ENCODE results near the gene AGO1. TPM values are rescaled to one million over a fixed set of nuclear protein-coding genes. Genes with fewer than 3 reads are reported as not detected.
"Not testable (repeated sequence)": the region's sequence is repeated elsewhere in the genome, so short reads cannot be mapped to it uniquely, and the experiment has no call there.

AGO1 gene
- polyA plus RNA-seq, 1 donor from 2014 or later = 13.0 TPM

DNA sequence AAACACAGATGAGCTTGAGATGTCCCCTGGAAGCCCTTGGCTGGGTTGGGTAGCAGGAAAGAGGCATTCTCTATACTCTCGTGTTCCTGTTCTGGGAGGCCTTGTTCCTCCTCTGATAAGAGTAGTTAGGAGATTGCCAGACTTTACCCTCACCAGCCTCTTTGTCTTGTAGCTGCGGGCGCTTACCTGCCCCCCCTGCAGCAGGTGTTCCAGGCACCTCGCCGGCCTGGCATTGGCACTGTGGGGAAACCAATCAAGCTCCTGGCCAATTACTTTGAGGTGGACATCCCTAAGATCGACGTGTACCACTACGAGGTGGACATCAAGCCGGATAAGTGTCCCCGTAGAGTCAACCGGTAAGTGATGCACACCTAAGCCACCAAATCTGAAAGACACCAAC lies 5.2 kb downstream of the AGO1 start:
- H3K9me3 ChIP-seq (ENCODE audit: low read length) = no peaks in the 10 kb centered on the region
- no peaks in the 10 kb centered on the region for H3K36me3 ChIP-seq (ENCODE audit: insufficient read depth, low read length)
- H4K20me1 ChIP-seq (ENCODE audit: insufficient read depth) = no peaks in the 10 kb centered on the region
- no peaks in the 10 kb centered on the region for H3K27me3 ChIP-seq (ENCODE audit: insufficient read depth, low read depth, low read length)
- H3K27ac ChIP-seq (ENCODE audit: low read length) = no peak overlapping the region
- no peak overlapping the region for H3K4me3 ChIP-seq (ENCODE audit: low read length)
- H3F3A ChIP-seq (ENCODE audit: insufficient read depth, low read length, poor library complexity, severe bottlenecking) = no peaks in the 10 kb centered on the region
- H3K9ac ChIP-seq (ENCODE audit: low read length) = no peak overlapping the region
- TF ChIP-seq RAD21 (conservative IDR thresholded peaks at IDR 0.05) (no peak), SMC3 (conservative IDR thresholded peaks at IDR 0.05; ENCODE audit: poor library complexity) (no peak), EP300 (conservative IDR thresholded peaks at IDR 0.05; ENCODE audit: poor library complexity, severe bottlenecking) (no peak), POLR2AphosphoS5 (IDR thresholded peaks at IDR 0.05) (no peak), TAF1 (IDR thresholded peaks at IDR 0.05; ENCODE audit: low read depth) (no peak), MXI1 (conservative IDR thresholded peaks at IDR 0.05; ENCODE audit: poor library complexity, severe bottlenecking) (no peak), EZH2 (IDR thresholded peaks at IDR 0.05; ENCODE audit: borderline replicate concordance, insufficient read depth, low read length, poor library complexity, severe bottlenecking) (no peak)
- TF ChIP-seq, protein P1, sequence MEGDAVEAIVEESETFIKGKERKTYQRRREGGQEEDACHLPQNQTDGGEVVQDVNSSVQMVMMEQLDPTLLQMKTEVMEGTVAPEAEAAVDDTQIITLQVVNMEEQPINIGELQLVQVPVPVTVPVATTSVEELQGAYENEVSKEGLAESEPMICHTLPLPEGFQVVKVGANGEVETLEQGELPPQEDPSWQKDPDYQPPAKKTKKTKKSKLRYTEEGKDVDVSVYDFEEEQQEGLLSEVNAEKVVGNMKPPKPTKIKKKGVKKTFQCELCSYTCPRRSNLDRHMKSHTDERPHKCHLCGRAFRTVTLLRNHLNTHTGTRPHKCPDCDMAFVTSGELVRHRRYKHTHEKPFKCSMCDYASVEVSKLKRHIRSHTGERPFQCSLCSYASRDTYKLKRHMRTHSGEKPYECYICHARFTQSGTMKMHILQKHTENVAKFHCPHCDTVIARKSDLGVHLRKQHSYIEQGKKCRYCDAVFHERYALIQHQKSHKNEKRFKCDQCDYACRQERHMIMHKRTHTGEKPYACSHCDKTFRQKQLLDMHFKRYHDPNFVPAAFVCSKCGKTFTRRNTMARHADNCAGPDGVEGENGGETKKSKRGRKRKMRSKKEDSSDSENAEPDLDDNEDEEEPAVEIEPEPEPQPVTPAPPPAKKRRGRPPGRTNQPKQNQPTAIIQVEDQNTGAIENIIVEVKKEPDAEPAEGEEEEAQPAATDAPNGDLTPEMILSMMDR (IDR thresholded peaks at IDR 0.05; ENCODE audit: poor library complexity, severe bottlenecking) = no peak
- TF ChIP-seq, protein P2, sequence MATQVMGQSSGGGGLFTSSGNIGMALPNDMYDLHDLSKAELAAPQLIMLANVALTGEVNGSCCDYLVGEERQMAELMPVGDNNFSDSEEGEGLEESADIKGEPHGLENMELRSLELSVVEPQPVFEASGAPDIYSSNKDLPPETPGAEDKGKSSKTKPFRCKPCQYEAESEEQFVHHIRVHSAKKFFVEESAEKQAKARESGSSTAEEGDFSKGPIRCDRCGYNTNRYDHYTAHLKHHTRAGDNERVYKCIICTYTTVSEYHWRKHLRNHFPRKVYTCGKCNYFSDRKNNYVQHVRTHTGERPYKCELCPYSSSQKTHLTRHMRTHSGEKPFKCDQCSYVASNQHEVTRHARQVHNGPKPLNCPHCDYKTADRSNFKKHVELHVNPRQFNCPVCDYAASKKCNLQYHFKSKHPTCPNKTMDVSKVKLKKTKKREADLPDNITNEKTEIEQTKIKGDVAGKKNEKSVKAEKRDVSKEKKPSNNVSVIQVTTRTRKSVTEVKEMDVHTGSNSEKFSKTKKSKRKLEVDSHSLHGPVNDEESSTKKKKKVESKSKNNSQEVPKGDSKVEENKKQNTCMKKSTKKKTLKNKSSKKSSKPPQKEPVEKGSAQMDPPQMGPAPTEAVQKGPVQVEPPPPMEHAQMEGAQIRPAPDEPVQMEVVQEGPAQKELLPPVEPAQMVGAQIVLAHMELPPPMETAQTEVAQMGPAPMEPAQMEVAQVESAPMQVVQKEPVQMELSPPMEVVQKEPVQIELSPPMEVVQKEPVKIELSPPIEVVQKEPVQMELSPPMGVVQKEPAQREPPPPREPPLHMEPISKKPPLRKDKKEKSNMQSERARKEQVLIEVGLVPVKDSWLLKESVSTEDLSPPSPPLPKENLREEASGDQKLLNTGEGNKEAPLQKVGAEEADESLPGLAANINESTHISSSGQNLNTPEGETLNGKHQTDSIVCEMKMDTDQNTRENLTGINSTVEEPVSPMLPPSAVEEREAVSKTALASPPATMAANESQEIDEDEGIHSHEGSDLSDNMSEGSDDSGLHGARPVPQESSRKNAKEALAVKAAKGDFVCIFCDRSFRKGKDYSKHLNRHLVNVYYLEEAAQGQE (IDR thresholded peaks at IDR 0.05; ENCODE audit: borderline replicate concordance) = no peak
- no peak overlapping the region for H2AFZ ChIP-seq (ENCODE audit: low read depth, low read length)
- H3K9me2 ChIP-seq (ENCODE audit: insufficient read depth, low read length) = no peaks in the 10 kb centered on the region
- no peak overlapping the region for H3K4me2 ChIP-seq (ENCODE audit: low read length)
- peaks cover 48% of the 10 kb centered on the region for H3K79me2 ChIP-seq (replicated peaks; ENCODE audit: insufficient read depth, low read length)

DNA sequence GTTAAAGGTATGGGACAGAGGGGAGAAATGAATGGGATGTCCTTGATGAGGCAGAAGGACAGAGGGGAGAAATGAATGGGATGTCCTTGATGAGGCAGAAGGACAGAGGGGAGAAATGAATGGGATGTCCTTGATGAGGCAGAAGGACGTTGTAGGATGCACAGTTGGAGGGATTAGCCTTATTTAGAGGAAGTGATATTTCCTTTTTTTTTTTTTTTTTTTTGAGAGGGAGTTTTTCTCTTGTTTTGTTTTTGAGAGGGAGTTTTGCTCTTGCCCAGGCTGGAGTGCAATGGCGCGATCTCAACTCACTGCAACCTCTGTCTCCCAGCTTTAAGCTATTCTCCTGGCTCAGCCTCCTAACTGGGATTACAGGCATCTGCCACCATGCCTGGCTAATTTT lies 6.0 kb downstream of the AGO1 start:
- not testable (repeated sequence) for H3K4me2 ChIP-seq (ENCODE audit: low read length); H4K20me1 ChIP-seq (ENCODE audit: insufficient read depth); H3K27ac ChIP-seq (ENCODE audit: low read length); H3K9me2 ChIP-seq (ENCODE audit: insufficient read depth, low read length); H3K9me3 ChIP-seq (ENCODE audit: low read length); H3K36me3 ChIP-seq (ENCODE audit: insufficient read depth, low read length); H3K4me3 ChIP-seq (ENCODE audit: low read length); H3F3A ChIP-seq (ENCODE audit: insufficient read depth, low read length, poor library complexity, severe bottlenecking); H3K9ac ChIP-seq (ENCODE audit: low read length); H2AFZ ChIP-seq (ENCODE audit: low read depth, low read length); H3K27me3 ChIP-seq (ENCODE audit: insufficient read depth, low read depth, low read length)
- peaks cover 42% of the 10 kb centered on the region for H3K79me2 ChIP-seq (replicated peaks; ENCODE audit: insufficient read depth, low read length)

All from neural cell (in vitro differentiated cells).